Measurements from ENCODE around the gene EMILIN3. TPM values are rescaled to one million over a fixed set of nuclear protein-coding genes. Genes with fewer than 3 reads are reported as not detected.

The EMILIN3 gene
- polyA plus RNA-seq, 1 of the 3 experiments (the other 2 are of a cell fraction) = 0.02 TPM

- CTCF ChIA-PET = interaction anchor here (1.1 to 1.8 kb wide), 3 partner anchors 15 to 190 kb away, joined by 3 to 4 read pairs (median 3); partner anchors contain the start of gene LPIN3
- POLR2A ChIA-PET = no interaction called here
- no peaks in the 10 kb centered on the region for H3K79me2 ChIP-seq (ENCODE audit: insufficient read depth)
Measured at GRCh38 chr20:41355598-41356203, 10.9 kb downstream of the EMILIN3 start.

GRCh38 chr20:41355192-41355591 lies 11.4 kb downstream of the EMILIN3 start:
- ChIA-PET POLR2A (no interaction called here), CTCF (interaction anchor here (1.2 to 1.8 kb wide), 3 partner anchors 15 to 56 kb away, joined by 3 to 4 read pairs (median 4); partner anchors contain the start of gene LPIN3)
- no peak overlapping the region for H3K4me3 ChIP-seq (ENCODE audit: low read depth in 2 of 2, low read length in 1 of 2)
- no peak overlapping the region for H3K4me2 ChIP-seq
- H3K27ac ChIP-seq (ENCODE audit: low read depth in 2 of 2, low read length in 1 of 2) = no peak overlapping the region
- H3F3A ChIP-seq (replicated peaks; ENCODE audit: insufficient read depth) = no peaks in the 10 kb centered on the region
- no peak for DNase-seq
- H4K20me1 ChIP-seq (ENCODE audit: insufficient read depth) = no peaks in the 10 kb centered on the region
- no peaks in the 10 kb centered on the region for H3K9me2 ChIP-seq
- no peaks in the 10 kb centered on the region for H3K4me1 ChIP-seq (ENCODE audit: control insufficient read depth in 1 of 2, insufficient read depth in 2 of 2, low read depth in 1 of 2, low read length in 1 of 2)
- no peaks in the 10 kb centered on the region for H3K79me2 ChIP-seq (ENCODE audit: insufficient read depth)
- H2AFZ ChIP-seq (ENCODE audit: low read depth) = no peak overlapping the region
- H3K9me3 ChIP-seq = no peaks in the 10 kb centered on the region
- H3K36me3 ChIP-seq (replicated peaks in 1 of 2; ENCODE audit: control insufficient read depth in 1 of 2, insufficient read depth in 2 of 2, low read length in 1 of 2) = no peaks in the 10 kb centered on the region
- H3K9ac ChIP-seq = no peak overlapping the region
- no peaks in the 10 kb centered on the region for H3K27me3 ChIP-seq (ENCODE audit: insufficient read depth)
- no peak for TF ChIP-seq SMC3 (IDR thresholded peaks at IDR 0.05; ENCODE audit: low read depth, low read length)
- WGBS (ENCODE audit: low lambda C conversion rate) = 87% methylated on average over 2 of the region's 3 CpGs

More at GRCh38 chr20:41355598-41356203, 10.9 kb downstream of the EMILIN3 start:
- no peaks in the 10 kb centered on the region for H3K36me3 ChIP-seq (replicated peaks in 1 of 2; ENCODE audit: control insufficient read depth in 1 of 2, insufficient read depth in 2 of 2, low read length in 1 of 2)
- no peak for DNase-seq
- no peak overlapping the region for H3K9ac ChIP-seq
- H4K20me1 ChIP-seq (ENCODE audit: insufficient read depth) = no peaks in the 10 kb centered on the region
- no peaks in the 10 kb centered on the region for H3K27me3 ChIP-seq (ENCODE audit: insufficient read depth)
- no peak overlapping the region for H3K4me2 ChIP-seq
- H3K27ac ChIP-seq (ENCODE audit: low read depth in 2 of 2, low read length in 1 of 2) = no peak overlapping the region
- peaks cover 0 to 3% of the 10 kb centered on the region in 2 experiments; a peak in 1 of 4 replicates for H3K4me1 ChIP-seq (ENCODE audit: control insufficient read depth in 1 of 2, insufficient read depth in 2 of 2, low read depth in 1 of 2, low read length in 1 of 2)
- no peaks in the 10 kb centered on the region for H3K9me3 ChIP-seq
- no peaks in the 10 kb centered on the region for H3K9me2 ChIP-seq
- H3F3A ChIP-seq (replicated peaks; ENCODE audit: insufficient read depth) = no peaks in the 10 kb centered on the region
- WGBS (ENCODE audit: low lambda C conversion rate) = 100% methylated on average over 3 of the region's 7 CpGs
- no peak overlapping the region for H2AFZ ChIP-seq (ENCODE audit: low read depth)
- no peak for TF ChIP-seq EZH2phosphoT487 (IDR thresholded peaks at IDR 0.05; ENCODE audit: borderline replicate concordance, low read depth)
- no peak for TF ChIP-seq JUND (IDR thresholded peaks at IDR 0.05)
- no peak for TF ChIP-seq RXRA (IDR thresholded peaks at IDR 0.05; ENCODE audit: borderline replicate concordance, low read depth)
- TF ChIP-seq MXI1 (IDR thresholded peaks at IDR 0.05; ENCODE audit: low read depth, low read length) = no peak
- no peak overlapping the region for H3K4me3 ChIP-seq (ENCODE audit: low read depth in 2 of 2, low read length in 1 of 2)

- CTCF ChIA-PET = interaction anchor here (0.8 to 2.8 kb wide), 2 partner anchors 12 to 14 kb away, joined by 3 to 13 read pairs; partner anchors contain the start of gene LPIN3
- no peak overlapping the region for H3K27ac ChIP-seq (ENCODE audit: low read depth in 2 of 2, low read length in 1 of 2)
- H3K36me3 ChIP-seq (replicated peaks in 1 of 2; ENCODE audit: control insufficient read depth in 1 of 2, insufficient read depth in 2 of 2, low read length in 1 of 2) = no peaks in the 10 kb centered on the region
- H3K4me1 ChIP-seq (ENCODE audit: control insufficient read depth in 1 of 2, insufficient read depth in 2 of 2, low read depth in 1 of 2, low read length in 1 of 2) = no peaks in the 10 kb centered on the region
- no peaks in the 10 kb centered on the region for H3K9me3 ChIP-seq
- no peaks in the 10 kb centered on the region for H3F3A ChIP-seq (replicated peaks; ENCODE audit: insufficient read depth)
- no peak overlapping the region for H3K4me3 ChIP-seq (ENCODE audit: low read depth in 2 of 2, low read length in 1 of 2)
- no peaks in the 10 kb centered on the region for H4K20me1 ChIP-seq (ENCODE audit: insufficient read depth)
- H3K9ac ChIP-seq = no peak overlapping the region
- POLR2A ChIA-PET = no interaction called here
- H3K4me2 ChIP-seq = no peak overlapping the region
- no peak for DNase-seq
- no peaks in the 10 kb centered on the region for H3K9me2 ChIP-seq
- no peak overlapping the region for H2AFZ ChIP-seq (ENCODE audit: low read depth)
- no peaks in the 10 kb centered on the region for H3K27me3 ChIP-seq (ENCODE audit: insufficient read depth)
- no peaks in the 10 kb centered on the region for H3K79me2 ChIP-seq (ENCODE audit: insufficient read depth)
- TF ChIP-seq RCOR1 (IDR thresholded peaks at IDR 0.05; ENCODE audit: low read length) (no peak), TEAD4 (IDR thresholded peaks at IDR 0.05; ENCODE audit: borderline replicate concordance, insufficient read depth) (no peak), NFIC (IDR thresholded peaks at IDR 0.05; ENCODE audit: borderline replicate concordance) (no peak), CTCF (IDR thresholded peaks at IDR 0.05) (no peak), FOSL2 (IDR thresholded peaks at IDR 0.05; ENCODE audit: borderline replicate concordance, low read depth) (no peak), CHD2 (IDR thresholded peaks at IDR 0.05; ENCODE audit: low read length, partially characterized antibody) (no peak), USF2 (IDR thresholded peaks at IDR 0.05; ENCODE audit: borderline replicate concordance, low read depth, low read length) (no peak), YY1 (IDR thresholded peaks at IDR 0.05; ENCODE audit: low read depth) (no peak), REST (IDR thresholded peaks at IDR 0.05; ENCODE audit: low read depth, low read length) (no peak), POLR2AphosphoS5 (IDR thresholded peaks at IDR 0.05; ENCODE audit: low read depth, low read length) (no peak), EZH2phosphoT487 (IDR thresholded peaks at IDR 0.05; ENCODE audit: borderline replicate concordance, low read depth) (no peak), TCF12 (IDR thresholded peaks at IDR 0.05) (no peak)
Measured at GRCh38 chr20:41353530-41353929, 13.1 kb downstream of the EMILIN3 start.
